ENCODE data around the gene RNF157. TPM values are rescaled to one million over a fixed set of nuclear protein-coding genes. Genes with fewer than 3 reads are reported as not detected.

RNF157 gene
- total and polyA plus RNA-seq, 2 of the 4 experiments (the other 2 are of a cell fraction): 0.54 to 1.3 TPM

DNA sequence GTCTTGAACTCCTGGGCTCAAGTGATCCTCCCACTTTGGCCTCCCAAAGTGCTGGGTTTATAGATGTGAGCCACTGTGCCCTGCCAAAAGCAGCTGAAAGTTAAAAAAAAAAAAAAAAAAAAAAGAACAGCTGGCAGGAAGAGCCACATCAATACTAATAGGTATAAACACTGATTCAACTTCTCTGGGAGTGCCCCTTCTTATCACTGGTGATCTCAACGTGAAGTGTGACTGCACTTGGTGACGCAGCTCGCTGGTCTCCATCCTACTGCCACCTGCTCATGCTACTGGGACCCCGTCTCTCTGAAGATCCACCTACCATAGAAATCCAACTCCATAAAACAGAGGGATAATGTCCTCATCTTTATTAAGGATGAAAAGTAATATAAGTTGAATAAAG, 40.8 kb downstream of the RNF157 start:
- Histone ChIP-seq H4K20me1 (ENCODE audit: insufficient read depth, low read length) (no peaks in the 10 kb centered on the region), H3K9me3 (ENCODE audit: control insufficient read depth, insufficient read depth, low read length) (no peaks in the 10 kb centered on the region), H3K27me3 (ENCODE audit: control insufficient read depth, insufficient read depth, low read length) (no peaks in the 10 kb centered on the region; the same call in 1 of the 2 replicates), H3K9me1 (ENCODE audit: insufficient read depth, low read length) (peaks cover 9% of the 10 kb centered on the region), H2BK5ac (ENCODE audit: low read depth, low read length, poor library complexity, severe bottlenecking) (no peak overlapping the region), H4K91ac (ENCODE audit: insufficient read depth, low read depth, low read length) (no peak overlapping the region), H2BK20ac (ENCODE audit: low read depth, low read length) (no peak overlapping the region), H3K23ac (ENCODE audit: low read depth, low read length) (no peak overlapping the region), H3K9ac (ENCODE audit: low read depth, low read length) (no peak overlapping the region), H3K4me3 (ENCODE audit: insufficient read depth, low read depth, low read length) (no peak overlapping the region), H2BK120ac (ENCODE audit: low read depth, low read length) (no peak overlapping the region), H2AFZ (replicated peaks; ENCODE audit: low read length, poor library complexity) (no peak overlapping the region), H2AK5ac (ENCODE audit: low read depth, low read length) (no peak overlapping the region), H2BK15ac (ENCODE audit: low read depth, low read length) (no peak overlapping the region), H3K79me1 (ENCODE audit: low read depth in 1 of 2, low read length in 2 of 2) (no peaks in the 10 kb centered on the region; a peak in 1 of 4 replicates), H3K4ac (ENCODE audit: low read depth, low read length) (no peak overlapping the region), H3K14ac (replicated peaks; ENCODE audit: low read depth, low read length) (no peak overlapping the region), H3K18ac (ENCODE audit: low read depth, low read length) (no peak overlapping the region), H3K27ac (ENCODE audit: insufficient read depth, low read length) (no peak overlapping the region), H4K8ac (ENCODE audit: low read depth in 2 of 2, low read length in 2 of 2) (no peak overlapping the region), H3K4me2 (ENCODE audit: low read depth, low read length) (no peak overlapping the region), H3K56ac (ENCODE audit: extremely low read depth, insufficient read depth, low read length) (no peak overlapping the region), H3K4me1 (ENCODE audit: control insufficient read depth, insufficient read depth, low read length) (peaks cover 3% of the 10 kb centered on the region), H3K36me3 (ENCODE audit: control insufficient read depth, insufficient read depth, low read length) (no peaks in the 10 kb centered on the region), H2AK9ac (replicated peaks; ENCODE audit: low read depth, low read length, poor library complexity) (no peak overlapping the region), H4K5ac (ENCODE audit: low read depth, low read length) (no peak overlapping the region)
- dilution Hi-C loops (cut with HindIII; ENCODE audit: low sequenced_read_pairs, unreplicated experiment) (no loop called here), intact Hi-C loops (cut with micrococcal nuclease) (no loop called here), in situ Hi-C loops (cut with MboI; ENCODE audit: low sequenced_read_pairs) (no loop called here)
- TF ChIP-seq CTCF (conservative IDR thresholded peaks at IDR 0.05; ENCODE audit: low read depth, low read length) (no peak), USF2 (IDR thresholded peaks at IDR 0.05; ENCODE audit: low read depth, low read length) (no peak), MAFK (IDR thresholded peaks at IDR 0.05; ENCODE audit: low read depth, low read length) (no peak), FOS (IDR thresholded peaks at IDR 0.05; ENCODE audit: low read depth, low read length) (no peak), RAD21 (IDR thresholded peaks at IDR 0.05; ENCODE audit: low read length) (no peak), BHLHE40 (IDR thresholded peaks at IDR 0.05; ENCODE audit: low read depth, low read length) (no peak), POLR2A (IDR thresholded peaks at IDR 0.05; ENCODE audit: low read depth, low read length) (no peak), SMC3 (IDR thresholded peaks at IDR 0.05; ENCODE audit: low read depth, low read length) (no peak), MAZ (IDR thresholded peaks at IDR 0.05; ENCODE audit: borderline replicate concordance, low read depth, low read length) (no peak), CHD1 (IDR thresholded peaks at IDR 0.05; ENCODE audit: low read depth, low read length) (no peak), RCOR1 (IDR thresholded peaks at IDR 0.05; ENCODE audit: insufficient replicate concordance, low read length) (no peak), CEBPB (IDR thresholded peaks at IDR 0.05; ENCODE audit: low read depth, low read length) (no peak), NFE2L2 (IDR thresholded peaks at IDR 0.05; ENCODE audit: low read depth, low read length) (no peak)
- TF ChIP-seq, protein P1, sequence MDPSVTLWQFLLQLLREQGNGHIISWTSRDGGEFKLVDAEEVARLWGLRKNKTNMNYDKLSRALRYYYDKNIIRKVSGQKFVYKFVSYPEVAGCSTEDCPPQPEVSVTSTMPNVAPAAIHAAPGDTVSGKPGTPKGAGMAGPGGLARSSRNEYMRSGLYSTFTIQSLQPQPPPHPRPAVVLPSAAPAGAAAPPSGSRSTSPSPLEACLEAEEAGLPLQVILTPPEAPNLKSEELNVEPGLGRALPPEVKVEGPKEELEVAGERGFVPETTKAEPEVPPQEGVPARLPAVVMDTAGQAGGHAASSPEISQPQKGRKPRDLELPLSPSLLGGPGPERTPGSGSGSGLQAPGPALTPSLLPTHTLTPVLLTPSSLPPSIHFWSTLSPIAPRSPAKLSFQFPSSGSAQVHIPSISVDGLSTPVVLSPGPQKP (IDR thresholded peaks at IDR 0.05; ENCODE audit: borderline replicate concordance, low read depth, low read length): no peak
- no TSS peak for BruUV-seq (replicated peaks)
- DNase-seq (no peak), ATAC-seq (ENCODE audit: low read depth) (no peak)
- no CpG with 5 or more reads among the region's 4 CpGs for WGBS, 2 experiments (ENCODE audit: extremely low coverage in 2 of 2, insufficient read length in 1 of 2)
- ChIA-PET POLR2A (ENCODE audit: unreplicated experiment) (no interaction called here), CTCF (interaction anchor here (1.4 kb wide), 1 partner anchor 18 kb away, joined by 3 read pairs; no protein-coding TSS in a partner anchor)

Data from IMR-90 (cell line).